Measurements from ENCODE around the gene PUM2.

- TF ChIP-seq CTCF (IDR thresholded peaks at IDR 0.05 in 4 of 5, conservative IDR thresholded peaks at IDR 0.05 in 1 of 5): no peak
- no peak for TF ChIP-seq POLR2A (IDR thresholded peaks at IDR 0.05)
These were observed 132.0 kb downstream of the PUM2 start for GRCh38 chr2:20218331-20219320.

All from gastrocnemius medialis (tissue), 4 donors.